CD4-positive, alpha-beta T cell treated with Interferon alpha-2 for 1 hour (primary cell): ENCODE measurements around the gene CCNY.
"Not testable (repeated sequence)": the region's sequence is repeated elsewhere in the genome, so short reads cannot be mapped to it uniquely, and the experiment has no call there.

Source experiments
- DNase-seq, 2 donors: peaks; one replicate each; pipeline ENCODE4 v3.0.0-alpha.2; 2020 to 2022

The CCNY gene

GRCh38 chr10:35409808-35410207 lies 73.5 kb downstream of the CCNY start:
- DNase-seq = no peak

GRCh38 chr10:35412003-35412723 lies 75.9 kb downstream of the CCNY start:
- no peak for DNase-seq

- no peak for DNase-seq
These were observed 76.7 kb downstream of the CCNY start for GRCh38 chr10:35412900-35413491.

- DNase-seq = no peak
These were observed 77.9 kb downstream of the CCNY start for GRCh38 chr10:35413985-35414861.

GRCh38 chr10:35415505-35415904 lies 79.2 kb downstream of the CCNY start:
- no peak for DNase-seq

- no peak for DNase-seq
These were observed 80.5 kb downstream of the CCNY start for GRCh38 chr10:35416619-35417312.

- DNase-seq = no peak
These were observed 81.0 kb downstream of the CCNY start for GRCh38 chr10:35417313-35417625.

GRCh38 chr10:35417795-35418194 lies 81.5 kb downstream of the CCNY start:
- no peak for DNase-seq

- not testable (repeated sequence) for DNase-seq
These were observed 82.3 kb downstream of the CCNY start for GRCh38 chr10:35418580-35418979.

GRCh38 chr10:35420044-35420443 lies 83.7 kb downstream of the CCNY start:
- no peak for DNase-seq

GRCh38 chr10:35420827-35421552 lies 84.7 kb downstream of the CCNY start:
- DNase-seq = no peak

- no peak for DNase-seq
These were observed 85.4 kb downstream of the CCNY start for GRCh38 chr10:35421553-35422178.

- no peak for DNase-seq
These were observed 85.9 kb downstream of the CCNY start for GRCh38 chr10:35422228-35422627.

- DNase-seq = no peak
These were observed 87.4 kb downstream of the CCNY start for GRCh38 chr10:35423505-35424306.

- no peak for DNase-seq
These were observed 88.5 kb downstream of the CCNY start for GRCh38 chr10:35424680-35425285.

- no peak for DNase-seq
These were observed 89.3 kb downstream of the CCNY start for GRCh38 chr10:35425595-35425994.

- DNase-seq = no peak
These were observed 90.3 kb downstream of the CCNY start for GRCh38 chr10:35426657-35427056.

- DNase-seq = no peak
These were observed 91.2 kb downstream of the CCNY start for GRCh38 chr10:35427543-35427942.

GRCh38 chr10:35428521-35428920 lies 92.2 kb downstream of the CCNY start:
- DNase-seq = no peak

- no peak for DNase-seq
These were observed 96.6 kb downstream of the CCNY start for GRCh38 chr10:35432781-35433338.
